NCI-H345 treated with DMSO at 0.1 percent for 48 hours (cell line): Measurements from ENCODE around the gene HDAC7.

Experiments
- DNase-seq: peaks from one replicate; lab custom pipeline; 2025; ENCODE audit not compliant: unreplicated experiment; lab: John Stamatoyannopoulos, UW

HDAC7 gene

DNA sequence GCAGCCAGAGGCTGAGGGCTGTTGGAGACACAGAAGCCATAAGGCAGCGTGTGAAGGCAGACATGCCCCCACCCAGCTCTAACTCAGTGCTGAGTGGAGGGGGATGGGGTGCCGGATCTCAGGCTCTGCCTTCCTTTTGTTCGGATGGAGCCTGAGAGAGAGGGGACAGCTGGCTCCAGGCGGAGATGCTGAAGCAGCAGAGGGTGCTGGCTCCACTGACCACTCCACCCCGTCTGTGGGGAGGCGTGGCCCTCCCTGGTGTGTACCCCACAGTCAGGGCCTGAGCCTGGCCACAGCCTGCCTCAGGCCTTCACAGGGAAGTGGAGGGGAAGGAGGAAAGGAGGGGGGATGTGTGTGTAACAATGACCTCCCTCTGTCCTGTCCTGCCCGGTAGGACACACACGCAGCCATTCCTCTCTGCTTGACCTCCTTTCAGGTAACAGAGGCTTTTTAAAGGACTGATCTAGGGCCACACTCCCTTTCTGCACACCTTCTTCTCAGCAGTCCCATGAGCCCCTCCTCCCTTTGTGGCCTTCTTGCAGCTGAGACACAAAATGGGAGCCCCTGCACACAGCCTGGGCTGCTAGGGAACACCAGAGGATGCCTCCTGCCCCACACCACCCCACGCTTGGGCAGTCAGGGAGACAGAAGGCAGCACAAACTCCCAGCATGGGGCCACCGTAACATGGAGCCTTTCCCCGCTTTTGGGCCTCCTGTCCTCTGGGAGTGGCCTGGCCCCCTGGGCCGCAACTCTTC lies 84.8 kb downstream of the HDAC7 start:
- no peak for DNase-seq

GRCh38 chr12:47733142-47733541 lies 86.6 kb downstream of the HDAC7 start:
- DNase-seq, result no peak
